Liver (tissue), 9 donors: ENCODE data around the gene HGF. TPM values are rescaled to one million over a fixed set of nuclear protein-coding genes. Genes with fewer than 3 reads are reported as not detected.

Source experiments
- DNase-seq: peaks from one replicate; pipeline ENCODE4 v3.0.0-alpha.2; 2017; ENCODE audit warnings: low spot score
- H3K27ac ChIP-seq, 2 donors: one replicate each; pipeline ENCODE4 v1.7.0; 2013; ENCODE audit warnings: inconsistent platforms in 2 of 2, low read length in 2 of 2, control low read depth in 1 of 2, low read depth in 1 of 2, mild to moderate bottlenecking in 1 of 2
- H3K27me3 ChIP-seq, 4 donors: one replicate each; pipeline versions ENCODE4 v1.6.1 to v1.7.0; 2013; ENCODE audit warnings: low read length in 3 of 4, inconsistent platforms in 1 of 4, mild to moderate bottlenecking in 1 of 4, moderate library complexity in 1 of 4; ENCODE audit not compliant: control insufficient read depth in 4 of 4, insufficient read depth in 4 of 4
- H3K36me3 ChIP-seq, 4 donors: one replicate each; pipeline versions ENCODE4 v1.6.1 to v1.7.0; 2013; ENCODE audit warnings: low read length in 3 of 4, mild to moderate bottlenecking in 3 of 4, low read depth in 1 of 4, moderate library complexity in 1 of 4; ENCODE audit not compliant: control insufficient read depth in 4 of 4, insufficient read depth in 3 of 4
- H3K4me1 ChIP-seq, 4 donors: one replicate each; pipeline versions ENCODE4 v1.6.1 to v1.7.0; 2013; ENCODE audit warnings: low read length in 3 of 4, mild to moderate bottlenecking in 3 of 4, moderate library complexity in 1 of 4; ENCODE audit not compliant: control insufficient read depth in 4 of 4, insufficient read depth in 4 of 4
- H3K4me3 ChIP-seq, 3 donors: one replicate each; pipeline versions ENCODE4 v1.6.1 to v1.7.0; 2013; ENCODE audit warnings: low read length in 3 of 3, control low read depth in 1 of 3, low read depth in 1 of 3, mild to moderate bottlenecking in 1 of 3
- H3K9ac ChIP-seq, 2 donors: one replicate each; pipeline ENCODE4 v1.7.0; 2013; ENCODE audit warnings: low read length in 2 of 2, mild to moderate bottlenecking in 2 of 2, moderate library complexity in 2 of 2, control low read depth in 1 of 2, low read depth in 1 of 2
- H3K9me3 ChIP-seq, 4 donors: one replicate each; pipeline versions ENCODE4 v1.6.1 to v1.7.0; 2013; ENCODE audit warnings: low read length in 3 of 4; ENCODE audit not compliant: control insufficient read depth in 4 of 4
- CTCF ChIP-seq: fragments of 150-350 bp; IDR thresholded peaks from 2 replicates; pipeline ENCODE4 v1.5.1; 2017; ENCODE audit warnings: improper control_type of control experiment, low read depth, low read length; ENCODE audit not compliant: missing input control
- EGR1 ChIP-seq, 2 donors: IDR thresholded peaks; 2 replicates each; pipeline ENCODE4 v1.6.1; 2016 to 2018; ENCODE audit warnings: antibody characterized with exemption in 2 of 2, low read depth in 2 of 2
- FOXA2 ChIP-seq: IDR thresholded peaks from 2 replicates; pipeline ENCODE4 v1.6.1; 2016; ENCODE audit warnings: antibody characterized with exemption
- GABPA ChIP-seq, 2 donors: IDR thresholded peaks in 1 of 2; conservative IDR thresholded peaks in 1 of 2; 2 replicates each; pipeline ENCODE4 v1.6.1; 2016; ENCODE audit warnings: antibody characterized with exemption in 2 of 2, mild to moderate bottlenecking in 1 of 2, moderate library complexity in 1 of 2
- HNF4A ChIP-seq, 2 donors: conservative IDR thresholded peaks; 2 replicates each; pipeline ENCODE4 v1.6.1; 2016; ENCODE audit warnings: antibody characterized with exemption in 2 of 2, mild to moderate bottlenecking in 2 of 2
- HNF4G ChIP-seq: IDR thresholded peaks from 2 replicates; pipeline ENCODE4 v1.6.1; 2016; ENCODE audit warnings: antibody characterized with exemption
- MAX ChIP-seq: IDR thresholded peaks from 2 replicates; pipeline ENCODE4 v1.6.1; 2016; ENCODE audit warnings: antibody characterized with exemption
- NR2F2 ChIP-seq: IDR thresholded peaks from 2 replicates; pipeline ENCODE4 v1.6.1; 2016; ENCODE audit warnings: antibody characterized with exemption
- RAD21 ChIP-seq, 2 donors: IDR thresholded peaks; 2 replicates each; pipeline ENCODE4 v1.6.1; 2016; ENCODE audit warnings: antibody characterized with exemption in 2 of 2, mild to moderate bottlenecking in 2 of 2
- REST ChIP-seq: IDR thresholded peaks from 2 replicates; pipeline ENCODE4 v1.6.1; 2016; ENCODE audit warnings: antibody characterized with exemption, mild to moderate bottlenecking
- RXRA ChIP-seq, 2 donors: IDR thresholded peaks; 2 replicates each; pipeline ENCODE4 v1.6.1; 2017 to 2018; ENCODE audit warnings: antibody characterized with exemption in 2 of 2, mild to moderate bottlenecking in 1 of 2
- SP1 ChIP-seq: IDR thresholded peaks from 2 replicates; pipeline ENCODE4 v1.6.1; 2018; ENCODE audit warnings: antibody characterized with exemption, mild to moderate bottlenecking
- ZBTB33 ChIP-seq: IDR thresholded peaks from 2 replicates; pipeline ENCODE4 v1.6.1; 2016; ENCODE audit warnings: antibody characterized with exemption
- WGBS: extraction: QIAGEN DNeasy Blood & Tissue Kit; methylation state at CpG from one replicate; pipeline ENCODE4 v1.1.7; 2013; 5-methylcytosine and 5-hydroxymethylcytosine counted together
- polyA plus RNA-seq, 2 donors: library from polyadenylated mRNA; stranded (reverse) in 1 of 2; unstranded in 1 of 2; fragments of 200-250 nt in 1 of 2; fragments of >200 nt in 1 of 2; fragmentation: Nextera tagmentation in 1 of 2; extraction: Ambion mirVana in 1 of 2; gene quantifications; one replicate each; pipeline versions ENCODE4 v1.2.1 to v1.2.3, GENCODE V29; 2013 to 2015
- total RNA-seq, 2 donors: library from RNA; depleted of rRNA; stranded (reverse); fragments of >200 nt; gene quantifications; one replicate each; pipeline ENCODE4 v1.2.3, GENCODE V29; 2014
- donor health status: healthy.
- donor health status: healthy.
- donor health status: healthy.
- donor health status: healthy.
- donor health status: healthy.

HGF gene
- total and polyA plus RNA-seq, 4 donors, result 12.0 to 29.8 (median 15.3) TPM

DNA sequence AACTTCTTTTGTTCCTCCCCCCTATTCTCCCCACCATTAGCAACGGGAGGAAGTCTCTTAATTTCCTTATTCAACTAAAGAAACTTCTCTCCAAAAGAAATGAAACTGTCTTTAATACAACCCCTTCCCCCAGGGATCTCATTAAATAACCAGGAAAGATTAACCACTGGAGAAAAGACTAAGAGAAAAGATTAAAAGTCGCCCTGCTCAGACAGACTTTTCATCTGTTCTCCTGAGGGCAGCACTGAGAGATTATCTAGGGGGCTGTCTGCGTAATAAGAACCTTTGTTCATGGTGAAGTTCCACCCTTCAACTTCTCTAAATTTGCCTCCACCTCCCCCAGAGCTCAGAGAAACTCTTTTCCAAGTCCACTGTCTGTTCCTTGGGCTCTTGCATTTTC, 105.5 kb downstream of the HGF start:
- WGBS, result 61% methylated on average over 3 of the region's 3 CpGs
- H3K9me3 ChIP-seq, result peaks cover 0 to 2% (median 0%) of the 10 kb centered on the region in 4 donors
- TF ChIP-seq MAX (no peak), RAD21 (IDR thresholded peaks at IDR 0.05) (no peak), ZBTB33 (no peak), GABPA (IDR thresholded peaks at IDR 0.05 in 1 of 2, conservative IDR thresholded peaks at IDR 0.05 in 1 of 2) (no peak), FOXA2 (no peak), SP1 (no peak), RXRA (IDR thresholded peaks at IDR 0.05) (no peak), HNF4A (conservative IDR thresholded peaks at IDR 0.05) (no peak), NR2F2 (no peak), CTCF (no peak), REST (no peak), HNF4G (no peak), EGR1 (IDR thresholded peaks at IDR 0.05; ENCODE audit: low read depth in 2 of 2) (no peak)
- no peak overlapping the region for H3K4me3 ChIP-seq
- no peak overlapping the region for H3K27ac ChIP-seq
- peaks cover 0 to 2% (median under 1%) of the 10 kb centered on the region in 4 donors for H3K27me3 ChIP-seq
- no peak overlapping the region for H3K9ac ChIP-seq
- no peaks in the 10 kb centered on the region for H3K36me3 ChIP-seq
- H3K4me1 ChIP-seq, result no peaks in the 10 kb centered on the region
- DNase-seq, result no peak

- H3K4me3 ChIP-seq, result no peak overlapping the region
- no peak for TF ChIP-seq ZBTB33
- H3K36me3 ChIP-seq, result no peaks in the 10 kb centered on the region
- H3K27me3 ChIP-seq, result peaks cover 0 to 2% (median 0%) of the 10 kb centered on the region in 4 donors
- H3K9ac ChIP-seq, result no peak overlapping the region
- no peaks in the 10 kb centered on the region for H3K4me1 ChIP-seq
- no peaks in the 10 kb centered on the region for H3K9me3 ChIP-seq
- H3K27ac ChIP-seq, result no peak overlapping the region
- no peak for DNase-seq
- WGBS, result 95% methylated on average over 1 of the region's 1 CpG
These were observed 107.3 kb downstream of the HGF start for GRCh38 chr7:81662531-81662930.
